Peyer's patch (tissue), 4 donors: ENCODE data around the gene NKD1.
"Not testable (repeated sequence)": the region's sequence is repeated elsewhere in the genome, so short reads cannot be mapped to it uniquely, and the experiment has no call there.

ENCODE experiments used
- CTCF ChIP-seq, 6 experiments: fragments of 450-650 bp in 4 of 6; fragments of 200-600 bp in 2 of 6; sonication (generic) in 1 of 6; IDR thresholded peaks; one replicate each; pipeline ENCODE4 v1.5.1; 2017 to 2019; ENCODE audit warnings: antibody characterized with exemption in 6 of 6, mild to moderate bottlenecking in 3 of 6, moderate library complexity in 1 of 6
- POLR2A ChIP-seq, 2 donors: fragments of 450-650 bp; IDR thresholded peaks; one replicate each; pipeline ENCODE4 v1.5.1; 2017; ENCODE audit warnings: antibody characterized with exemption in 2 of 2, mild to moderate bottlenecking in 2 of 2, moderate library complexity in 2 of 2

DNA sequence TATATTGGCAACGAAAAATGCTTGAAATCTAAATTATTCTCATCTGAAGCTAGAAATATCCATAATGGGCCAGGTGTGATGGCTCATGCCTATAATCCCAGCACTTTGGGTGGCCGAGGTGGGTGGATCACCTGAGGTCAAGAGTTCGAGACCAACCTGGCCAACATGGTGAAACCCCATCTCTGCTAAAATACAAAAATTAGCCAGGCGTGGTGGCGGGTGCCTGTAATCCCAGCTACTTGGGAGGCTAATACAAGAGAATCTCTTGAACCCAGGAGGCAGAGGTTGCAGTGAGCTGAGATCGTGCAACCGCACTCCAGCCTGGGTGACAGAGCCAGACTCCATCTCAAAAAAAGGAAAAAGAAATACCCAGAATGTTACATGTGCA is 11.9 kb upstream of the NKD1 start:
- TF ChIP-seq CTCF, POLR2A (IDR thresholded peaks at IDR 0.05): not testable (repeated sequence)
